Kidney (tissue), 14 donors: Measurements from ENCODE around the gene FANCE. TPM values are rescaled to one million over a fixed set of nuclear protein-coding genes. Genes with fewer than 3 reads are reported as not detected.

Experiments
- DNase-seq, 5 donors: peaks; one replicate each; pipeline ENCODE4 v3.0.0-alpha.2; 2013 to 2020
- FAIRE-seq: peaks from 2 replicates; lab custom pipeline; 2012; peaks lifted over from hg19 to GRCh38; lab: Jason Lieb, UNC
- H3K27ac ChIP-seq, 2 donors: one replicate each; pipeline ENCODE4 v1.7.0; 2013; ENCODE audit warnings: low read depth in 2 of 2, low read length in 2 of 2, inconsistent platforms in 1 of 2
- H3K27me3 ChIP-seq: one replicate; pipeline ENCODE4 v1.7.1; 2013; ENCODE audit warnings: low read length, inconsistent platforms; ENCODE audit not compliant: control insufficient read depth, insufficient read depth
- H3K36me3 ChIP-seq, 3 donors: one replicate each; pipeline versions ENCODE4 v1.7.0 to v1.7.1; 2013; ENCODE audit warnings: low read length in 3 of 3, control low read depth in 1 of 3, inconsistent platforms in 1 of 3; ENCODE audit not compliant: insufficient read depth in 3 of 3, control insufficient read depth in 2 of 3
- H3K4me1 ChIP-seq, 3 donors: one replicate each; pipeline versions ENCODE4 v1.7.0 to v1.7.1; 2013; ENCODE audit warnings: low read length in 3 of 3, inconsistent platforms in 1 of 3, low read depth in 1 of 3; ENCODE audit not compliant: control insufficient read depth in 2 of 3, insufficient read depth in 2 of 3
- H3K4me3 ChIP-seq, 3 donors: one replicate each; pipeline versions ENCODE4 v1.7.0 to v1.8.1; 2013; ENCODE audit warnings: low read length in 3 of 3, control low read depth in 1 of 3, inconsistent platforms in 1 of 3
- H3K9ac ChIP-seq, 3 donors: one replicate each; pipeline versions ENCODE4 v1.7.0 to v1.7.1; 2013; ENCODE audit warnings: low read length in 3 of 3, control low read depth in 1 of 3, inconsistent platforms in 1 of 3
- H3K9me3 ChIP-seq, 3 donors: one replicate each; pipeline versions ENCODE4 v1.7.0 to v1.7.1; 2013; ENCODE audit warnings: low read length in 3 of 3, control low read depth in 1 of 3, inconsistent platforms in 1 of 3; ENCODE audit not compliant: control insufficient read depth in 2 of 3, insufficient read depth in 1 of 3
- intact Hi-C: fragments of 100-400 bp; cut with DNase I; formaldehyde crosslinking; loops from one replicate; pipeline ENCODE4 v1.11.1; 2022
- polyA plus RNA-seq: library from polyadenylated mRNA; stranded (reverse); fragments of 350-450 nt; fragmentation: Illumina TruSeq; extraction: RNeasy Lipid Tissue Mini Kit (QIAGEN cat#74804); gene quantifications from one replicate; pipeline ENCODE4 v1.2.3, GENCODE V29; 2014; ENCODE audit warnings: low read depth, low replicate concordance; ENCODE audit not compliant: insufficient read depth
- total RNA-seq: library from RNA; stranded (reverse); fragmentation: NEBNext Ultra II Directional; extraction: Animal tissue kit (Norgen Biotek cat#: 25700); gene quantifications from one replicate; pipeline ENCODE4 v1.2.1, GENCODE V29; 2021
- TF ChIP-seq, protein P1 (sequence below): IDR thresholded peaks from 3 replicates; pipeline ENCODE4 v1.5.1; 2012; ENCODE audit warnings: mild to moderate bottlenecking, moderate library complexity, borderline replicate concordance; ENCODE audit not compliant: insufficient read depth; ENCODE audit errors: extremely low read depth
- donor health status: control.
- donor health status: control.
- donor health status: control.
- donor health status: control.
- donor health status: control.
- donor health status: DM: yes; HTN: yes; CAD: no.
- donor health status: Normal renal cell carcinoma (clear cell type).

FANCE gene
- total and polyA plus RNA-seq, 2 donors from 2014 or later, result 1.2 to 2.7 TPM

DNA sequence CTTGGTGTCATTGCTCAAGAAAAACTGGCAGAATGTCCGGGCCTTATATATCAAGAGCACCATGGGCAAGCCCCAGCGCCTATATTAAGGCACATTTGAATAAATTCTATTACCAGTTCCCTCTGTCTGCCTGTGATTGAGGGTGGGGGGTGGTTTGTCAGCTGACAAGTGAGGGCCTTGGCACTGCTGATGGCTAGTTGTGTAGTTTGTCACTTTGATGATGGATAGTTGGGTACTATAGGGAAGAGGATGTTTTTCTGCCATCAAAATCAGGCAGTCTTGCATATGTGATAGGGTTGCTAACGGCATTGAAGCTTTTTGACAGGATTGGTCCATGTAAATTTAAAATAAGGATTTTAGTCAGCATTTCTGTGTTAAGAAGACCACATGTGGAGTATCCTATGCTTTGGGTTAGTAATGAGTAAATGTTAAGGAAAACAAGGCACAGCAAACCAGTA, 18.6 kb downstream of the FANCE start:
- H3K4me3 ChIP-seq, result peak overlapping the region in 1 of 3 donors; percentile 92
- peaks cover 0 to 18% (median 7%) of the 10 kb centered on the region in 3 donors for H3K36me3 ChIP-seq
- H3K27me3 ChIP-seq, result no peaks in the 10 kb centered on the region
- H3K27ac ChIP-seq, result peak overlapping the region in 1 of 2 donors; percentile 32
- peaks cover 3 to 14% (median 12%) of the 10 kb centered on the region in 3 donors for H3K4me1 ChIP-seq
- intact Hi-C loops, result no loop called here
- H3K9ac ChIP-seq, result peak overlapping the region in 1 of 3 donors; percentile 16
- TF ChIP-seq, protein P1, sequence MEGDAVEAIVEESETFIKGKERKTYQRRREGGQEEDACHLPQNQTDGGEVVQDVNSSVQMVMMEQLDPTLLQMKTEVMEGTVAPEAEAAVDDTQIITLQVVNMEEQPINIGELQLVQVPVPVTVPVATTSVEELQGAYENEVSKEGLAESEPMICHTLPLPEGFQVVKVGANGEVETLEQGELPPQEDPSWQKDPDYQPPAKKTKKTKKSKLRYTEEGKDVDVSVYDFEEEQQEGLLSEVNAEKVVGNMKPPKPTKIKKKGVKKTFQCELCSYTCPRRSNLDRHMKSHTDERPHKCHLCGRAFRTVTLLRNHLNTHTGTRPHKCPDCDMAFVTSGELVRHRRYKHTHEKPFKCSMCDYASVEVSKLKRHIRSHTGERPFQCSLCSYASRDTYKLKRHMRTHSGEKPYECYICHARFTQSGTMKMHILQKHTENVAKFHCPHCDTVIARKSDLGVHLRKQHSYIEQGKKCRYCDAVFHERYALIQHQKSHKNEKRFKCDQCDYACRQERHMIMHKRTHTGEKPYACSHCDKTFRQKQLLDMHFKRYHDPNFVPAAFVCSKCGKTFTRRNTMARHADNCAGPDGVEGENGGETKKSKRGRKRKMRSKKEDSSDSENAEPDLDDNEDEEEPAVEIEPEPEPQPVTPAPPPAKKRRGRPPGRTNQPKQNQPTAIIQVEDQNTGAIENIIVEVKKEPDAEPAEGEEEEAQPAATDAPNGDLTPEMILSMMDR, result no peak
- no peaks in the 10 kb centered on the region for H3K9me3 ChIP-seq
- FAIRE-seq (no peak), DNase-seq (no peak)

DNA sequence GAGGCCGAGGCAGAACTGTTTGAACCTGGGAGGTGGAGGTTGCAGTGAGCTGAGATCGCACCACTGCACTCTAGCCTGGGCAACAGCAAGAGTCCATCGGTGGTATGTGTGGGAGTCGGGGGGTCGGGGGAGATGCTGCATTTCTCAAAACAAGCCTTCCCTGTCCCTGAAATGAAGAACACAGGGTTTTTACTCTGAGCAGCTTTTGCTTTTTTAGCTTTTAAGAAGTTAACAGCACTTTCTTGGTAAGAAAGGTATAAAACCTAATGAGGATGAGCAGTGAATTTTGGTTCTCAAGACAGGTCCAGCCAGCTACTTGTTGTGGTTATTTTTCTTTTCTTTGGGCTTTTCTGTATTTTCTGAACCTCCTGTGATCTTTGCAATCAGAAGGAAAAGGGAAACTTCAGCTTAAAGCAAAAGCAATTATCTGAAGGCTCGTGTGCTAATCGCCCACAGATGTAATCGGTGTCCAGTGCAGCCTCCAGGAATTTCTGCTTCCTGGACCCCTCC, 19.8 kb downstream of the FANCE start:
- Histone ChIP-seq H3K36me3 (peaks cover 0 to 18% (median 7%) of the 10 kb centered on the region in 3 donors), H3K27ac (peak overlapping the region in 1 of 2 donors; percentile 29), H3K27me3 (no peaks in the 10 kb centered on the region), H3K4me3 (no peak overlapping the region), H3K9me3 (no peaks in the 10 kb centered on the region), H3K4me1 (peaks cover 3 to 14% (median 12%) of the 10 kb centered on the region in 3 donors), H3K9ac (no peak overlapping the region)
- TF ChIP-seq, protein P1, result no peak
- DNase-seq, result no peak
- intact Hi-C loops, result no loop called here
- FAIRE-seq, result no peak

DNA sequence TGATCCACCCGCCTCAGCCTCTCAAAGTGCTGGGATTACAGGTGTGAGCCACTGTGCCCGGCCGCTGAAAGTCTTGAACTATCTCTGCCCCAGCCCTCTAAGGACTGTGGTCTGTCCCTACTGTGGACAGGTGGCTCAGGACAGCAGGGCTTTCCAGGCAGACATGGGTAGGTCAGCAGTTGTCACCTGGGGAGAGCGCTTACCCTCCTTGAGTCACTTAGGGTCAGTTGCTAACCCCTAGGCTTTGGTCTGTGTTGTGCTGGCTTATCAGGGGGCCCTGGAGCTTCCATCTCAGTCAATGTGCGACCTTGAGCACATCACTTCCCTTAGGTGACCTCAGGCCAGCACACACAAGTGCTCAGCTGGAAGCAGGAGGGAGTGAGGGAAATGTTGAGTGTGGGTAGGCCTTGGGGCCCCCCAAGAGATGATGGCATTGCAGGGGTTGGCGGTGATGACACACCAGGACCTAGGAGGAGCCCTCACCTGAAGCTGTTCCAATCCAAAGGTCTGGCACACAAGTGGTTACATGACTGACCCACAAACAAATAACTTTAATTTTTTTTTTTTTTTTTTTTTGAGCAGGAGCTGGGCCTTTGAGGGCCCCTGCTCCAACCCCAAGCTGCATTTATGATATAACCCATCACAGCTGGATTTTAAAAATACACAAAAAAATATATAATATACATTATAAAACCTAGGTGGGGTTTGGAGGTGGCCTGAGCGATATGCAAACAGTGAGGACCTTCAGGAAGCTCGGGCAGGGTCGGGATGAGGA, 21.1 kb downstream of the FANCE start:
- Histone ChIP-seq H3K4me3 (no peak overlapping the region), H3K9ac (no peak overlapping the region), H3K4me1 (peaks cover 3 to 9% (median 8%) of the 10 kb centered on the region in 3 donors), H3K9me3 (no peaks in the 10 kb centered on the region), H3K27me3 (no peaks in the 10 kb centered on the region), H3K27ac (no peak overlapping the region), H3K36me3 (peaks cover 0 to 18% (median 7%) of the 10 kb centered on the region in 3 donors)
- DNase-seq, result no peak
- no peak for FAIRE-seq
- intact Hi-C loops, result no loop called here
- TF ChIP-seq, protein P1, result no peak
